NK-92 treated with Interleukin-12 subunit alpha and Interleukin-12 subunit beta, amount 100 ng/mL, for 24 hours (cell line): ENCODE data around the gene ALG1L2.
"Not testable (repeated sequence)": the region's sequence is repeated elsewhere in the genome, so short reads cannot be mapped to it uniquely, and the experiment has no call there.

Experiments
- DNase-seq: peaks from one replicate; lab custom pipeline; 2025; lab: John Stamatoyannopoulos, UW

The ALG1L2 gene, protein sequence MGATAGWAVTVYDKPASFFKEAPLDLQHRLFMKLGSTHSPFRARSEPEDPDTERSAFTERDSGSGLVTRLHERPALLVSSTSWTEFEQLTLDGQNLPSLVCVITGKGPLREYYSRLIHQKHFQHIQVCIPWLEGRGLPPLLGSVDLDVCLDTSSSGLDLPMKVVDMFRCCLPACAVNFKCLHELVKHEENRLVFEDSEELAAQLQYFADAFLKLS

GRCh38 chr3:130081351-130081881 lies at the start of gene ALG1L2:
Gene ALG1L2, plus strand, starts transcription at chr3:130081831. Its CDS starts 186 bp downstream, at chr3:130082017.
- no peak for DNase-seq

- DNase-seq = not testable (repeated sequence)
Observed at GRCh38 chr3:130037126-130037815, 44.4 kb upstream of the ALG1L2 start.

GRCh38 chr3:130042736-130043135 lies 38.9 kb upstream of the ALG1L2 start:
- not testable (repeated sequence) for DNase-seq

DNA sequence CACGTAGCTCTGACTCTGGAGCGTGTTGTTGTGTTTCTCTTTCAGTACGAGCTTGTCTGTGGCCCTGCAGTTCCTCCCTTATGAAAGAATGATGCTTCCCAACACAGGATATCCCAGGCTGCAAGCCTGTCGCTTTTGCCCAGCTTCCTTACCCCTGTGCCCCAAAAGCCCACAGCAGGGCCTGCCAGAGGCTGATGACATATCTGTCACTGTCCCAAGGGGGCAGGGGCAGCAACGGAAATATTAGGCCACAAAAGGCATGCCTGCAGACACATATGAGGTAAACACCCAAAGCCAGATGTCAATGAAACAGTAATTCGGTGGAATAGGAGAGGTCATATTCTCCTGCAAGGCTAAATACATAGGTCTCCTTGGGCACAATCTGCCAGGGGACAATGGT lies 38.0 kb upstream of the ALG1L2 start:
- not testable (repeated sequence) for DNase-seq

GRCh38 chr3:130044370-130044769 lies 37.3 kb upstream of the ALG1L2 start:
- no peak for DNase-seq

- DNase-seq = no peak
Observed at GRCh38 chr3:130048726-130049125, 32.9 kb upstream of the ALG1L2 start.

DNA sequence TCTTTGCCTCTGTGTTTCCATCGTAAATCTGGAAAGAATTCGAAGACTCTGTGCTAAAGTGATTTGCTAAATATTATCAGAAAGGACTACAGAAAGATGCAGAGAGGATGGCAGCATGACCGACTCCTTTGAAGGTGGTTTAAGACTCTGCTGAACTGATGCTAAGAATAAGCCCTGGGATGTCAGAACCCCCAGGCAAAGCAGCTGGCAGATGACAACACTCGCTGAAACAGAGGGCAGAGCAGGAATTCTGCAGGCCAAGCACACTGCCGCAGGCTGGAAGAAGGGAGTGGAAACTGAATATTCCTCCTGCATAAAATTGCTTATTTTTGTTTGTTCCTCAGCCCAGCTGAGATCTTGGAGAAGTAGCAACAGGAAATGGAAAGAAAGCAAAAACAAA lies 29.3 kb upstream of the ALG1L2 start:
- not testable (repeated sequence) for DNase-seq

- not testable (repeated sequence) for DNase-seq
Observed at GRCh38 chr3:130052965-130053364, 28.7 kb upstream of the ALG1L2 start.

- DNase-seq = not testable (repeated sequence)
Observed at GRCh38 chr3:130057536-130058266, 23.9 kb upstream of the ALG1L2 start.

- DNase-seq = not testable (repeated sequence)
Observed at GRCh38 chr3:130058267-130058657, 23.4 kb upstream of the ALG1L2 start.

- not testable (repeated sequence) for DNase-seq
Observed at GRCh38 chr3:130058716-130059115, 22.9 kb upstream of the ALG1L2 start.

GRCh38 chr3:130059162-130059561 lies 22.5 kb upstream of the ALG1L2 start:
- DNase-seq = not testable (repeated sequence)

- no peak for DNase-seq
Observed at GRCh38 chr3:130073582-130073981, 8.0 kb upstream of the ALG1L2 start.

DNA sequence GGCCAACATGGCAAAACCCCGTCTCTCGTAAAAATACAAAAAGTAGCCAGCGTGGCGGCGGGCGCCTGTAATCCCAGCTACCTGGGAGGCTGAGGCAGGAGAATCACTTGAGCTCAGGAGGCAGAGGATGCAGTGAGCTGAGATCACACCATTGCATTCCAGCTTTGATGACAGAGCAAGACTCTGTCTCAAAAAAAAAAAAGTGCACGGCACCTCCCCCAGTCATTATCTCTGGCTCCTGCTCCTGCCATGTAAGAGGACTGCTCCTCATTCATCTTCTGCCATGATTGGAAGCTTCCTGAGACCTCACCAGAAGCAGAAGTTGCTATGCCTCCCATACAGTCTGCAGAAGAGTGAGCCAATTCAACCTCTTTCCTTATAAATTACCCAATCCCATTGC lies 4.0 kb upstream of the ALG1L2 start:
- DNase-seq = no peak

DNA sequence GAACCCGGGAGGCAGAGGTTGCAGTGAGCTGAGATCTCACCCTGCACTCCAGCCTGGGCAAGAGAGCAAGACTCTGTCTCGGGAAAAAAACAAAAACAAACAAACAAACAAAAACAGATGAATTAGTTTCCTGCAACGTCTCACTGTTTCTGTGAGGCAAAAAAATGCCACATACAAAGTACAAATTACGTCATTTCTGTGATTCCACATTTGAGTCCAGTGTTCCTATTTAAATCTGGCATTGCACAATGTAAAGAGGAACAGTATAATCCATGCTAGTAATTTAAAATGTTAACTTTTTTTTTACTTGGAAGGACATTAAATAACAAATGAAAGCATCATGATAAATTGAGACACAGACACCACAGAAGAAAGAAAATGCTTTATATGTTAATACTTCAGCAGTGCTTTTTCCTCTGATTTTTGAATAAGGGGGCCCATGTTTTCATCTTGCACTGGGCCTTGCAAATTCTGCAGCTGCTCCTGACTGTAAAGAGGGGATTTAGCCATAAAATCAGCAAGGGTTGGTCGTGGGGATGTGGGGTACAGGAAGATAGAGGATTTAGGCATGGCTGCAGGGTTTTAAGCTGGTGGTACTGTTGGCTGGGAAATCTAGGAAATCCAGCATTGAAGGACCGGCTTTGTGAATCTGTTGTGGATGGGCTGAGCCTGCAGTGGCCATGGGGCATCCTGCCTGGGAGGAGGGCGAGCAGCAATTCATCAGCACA lies 1.9 kb downstream of the ALG1L2 start:
- not testable (repeated sequence) for DNase-seq

- no peak for DNase-seq
Observed at GRCh38 chr3:130084436-130084980, 2.9 kb downstream of the ALG1L2 start.

DNA sequence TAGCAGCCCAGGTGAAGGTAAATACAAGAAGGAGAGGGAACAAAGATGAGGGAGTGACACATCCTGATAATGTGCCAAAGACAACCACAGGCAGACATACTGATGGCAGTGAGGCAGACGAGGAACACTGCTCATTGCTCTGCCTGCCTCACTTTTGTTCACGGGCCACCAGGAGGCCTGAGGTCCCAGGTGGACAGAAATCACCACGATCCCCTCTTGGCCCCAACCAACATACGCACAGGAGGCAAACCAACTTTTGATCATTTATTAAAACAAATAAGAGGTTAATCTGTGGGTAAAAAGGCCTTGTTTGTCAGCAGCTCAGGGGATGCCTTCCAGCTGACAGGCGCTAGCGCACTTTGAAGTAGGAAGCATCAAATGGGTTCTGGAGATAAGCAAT lies 4.2 kb downstream of the ALG1L2 start:
- no peak for DNase-seq

GRCh38 chr3:130086628-130087027 lies 5.0 kb downstream of the ALG1L2 start:
- DNase-seq = not testable (repeated sequence)

DNA sequence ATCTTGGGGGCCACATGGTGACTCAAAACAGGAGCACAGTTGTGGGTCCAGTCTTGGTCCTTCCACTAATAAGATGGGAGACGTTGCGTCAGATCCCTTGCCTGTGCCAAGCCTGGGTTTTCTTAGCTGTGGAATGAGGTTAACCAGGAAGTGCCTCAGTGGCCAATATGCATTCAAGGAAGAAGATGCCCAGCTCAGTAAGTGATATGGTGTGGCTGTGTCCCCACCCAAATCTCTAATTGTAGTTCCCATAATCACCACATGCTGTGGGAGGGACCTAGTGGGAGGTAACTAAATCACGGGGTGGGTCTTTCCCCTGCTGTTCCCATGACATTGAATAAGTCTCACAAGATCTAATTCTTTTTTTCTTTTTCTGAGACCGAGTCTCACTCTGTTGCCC lies 6.4 kb downstream of the ALG1L2 start:
- DNase-seq = no peak

GRCh38 chr3:130090681-130091080 lies 9.1 kb downstream of the ALG1L2 start:
- not testable (repeated sequence) for DNase-seq

DNA sequence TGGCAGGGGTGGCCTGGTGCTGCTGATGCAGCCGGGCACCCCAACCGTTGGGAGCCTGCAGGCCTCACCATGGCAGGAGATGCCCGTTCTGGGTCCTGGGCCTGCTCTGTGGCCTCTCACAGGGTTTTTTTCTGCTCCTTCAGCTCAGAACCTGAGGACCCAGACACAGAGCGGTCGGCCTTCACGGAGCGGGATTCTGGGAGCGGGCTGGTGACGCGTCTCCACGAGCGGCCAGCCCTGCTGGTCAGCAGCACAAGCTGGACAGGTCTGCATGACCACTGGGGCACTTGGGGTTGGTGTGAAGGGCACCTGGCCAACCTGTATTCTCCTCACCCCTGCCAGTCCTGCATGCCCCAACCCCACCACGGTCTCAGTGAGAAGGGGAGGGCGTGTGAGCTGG lies 10.3 kb downstream of the ALG1L2 start:
- DNase-seq = no peak
